Measurements from ENCODE around the gene TNXB.

TNXB gene

DNA sequence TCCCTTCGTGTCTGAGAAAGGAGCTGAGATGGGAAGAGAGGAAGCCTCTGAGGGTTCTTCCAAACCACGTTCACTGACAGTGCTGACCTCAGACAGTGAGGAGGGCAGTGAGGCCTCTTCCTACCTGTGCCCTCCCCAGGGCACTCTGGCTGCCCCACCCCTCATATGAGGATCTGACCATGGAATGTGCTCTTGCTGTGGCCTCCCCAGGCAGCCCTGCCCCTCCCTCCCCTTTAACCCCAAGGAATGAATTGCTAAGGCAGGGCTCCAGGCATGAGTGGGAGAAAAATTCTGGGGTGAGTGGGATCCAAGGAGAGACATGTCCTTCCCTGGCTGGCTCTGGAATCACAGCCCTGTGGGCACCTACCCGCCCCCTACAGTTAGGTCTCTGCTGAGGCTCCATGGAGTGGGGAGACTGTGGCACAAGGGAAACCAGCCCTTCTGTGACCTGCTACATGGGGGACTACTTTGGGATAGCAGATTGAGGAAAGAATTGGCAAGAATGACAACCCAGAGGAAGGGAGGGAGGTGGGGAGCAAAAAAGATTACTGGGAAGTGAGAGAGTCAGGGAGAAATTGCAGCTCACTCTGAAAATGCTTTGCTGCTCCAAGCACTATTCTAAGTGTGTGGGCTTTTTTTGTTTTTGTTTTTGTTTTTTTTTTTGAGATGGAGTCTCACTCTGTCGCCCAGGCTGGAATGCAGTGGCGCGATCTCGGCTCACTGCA is 29.4 kb downstream of the TNXB start:
- TF ChIP-seq, protein P1, sequence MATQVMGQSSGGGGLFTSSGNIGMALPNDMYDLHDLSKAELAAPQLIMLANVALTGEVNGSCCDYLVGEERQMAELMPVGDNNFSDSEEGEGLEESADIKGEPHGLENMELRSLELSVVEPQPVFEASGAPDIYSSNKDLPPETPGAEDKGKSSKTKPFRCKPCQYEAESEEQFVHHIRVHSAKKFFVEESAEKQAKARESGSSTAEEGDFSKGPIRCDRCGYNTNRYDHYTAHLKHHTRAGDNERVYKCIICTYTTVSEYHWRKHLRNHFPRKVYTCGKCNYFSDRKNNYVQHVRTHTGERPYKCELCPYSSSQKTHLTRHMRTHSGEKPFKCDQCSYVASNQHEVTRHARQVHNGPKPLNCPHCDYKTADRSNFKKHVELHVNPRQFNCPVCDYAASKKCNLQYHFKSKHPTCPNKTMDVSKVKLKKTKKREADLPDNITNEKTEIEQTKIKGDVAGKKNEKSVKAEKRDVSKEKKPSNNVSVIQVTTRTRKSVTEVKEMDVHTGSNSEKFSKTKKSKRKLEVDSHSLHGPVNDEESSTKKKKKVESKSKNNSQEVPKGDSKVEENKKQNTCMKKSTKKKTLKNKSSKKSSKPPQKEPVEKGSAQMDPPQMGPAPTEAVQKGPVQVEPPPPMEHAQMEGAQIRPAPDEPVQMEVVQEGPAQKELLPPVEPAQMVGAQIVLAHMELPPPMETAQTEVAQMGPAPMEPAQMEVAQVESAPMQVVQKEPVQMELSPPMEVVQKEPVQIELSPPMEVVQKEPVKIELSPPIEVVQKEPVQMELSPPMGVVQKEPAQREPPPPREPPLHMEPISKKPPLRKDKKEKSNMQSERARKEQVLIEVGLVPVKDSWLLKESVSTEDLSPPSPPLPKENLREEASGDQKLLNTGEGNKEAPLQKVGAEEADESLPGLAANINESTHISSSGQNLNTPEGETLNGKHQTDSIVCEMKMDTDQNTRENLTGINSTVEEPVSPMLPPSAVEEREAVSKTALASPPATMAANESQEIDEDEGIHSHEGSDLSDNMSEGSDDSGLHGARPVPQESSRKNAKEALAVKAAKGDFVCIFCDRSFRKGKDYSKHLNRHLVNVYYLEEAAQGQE (IDR thresholded peaks at IDR 0.05; ENCODE audit: insufficient read depth in 1 of 2, low read depth in 2 of 2, low read length in 2 of 2) = no peak
- TF ChIP-seq TAF1 (IDR thresholded peaks at IDR 0.05; ENCODE audit: borderline replicate concordance, insufficient read depth, low read length) = no peak
- TF ChIP-seq SIN3A (IDR thresholded peaks at IDR 0.05; ENCODE audit: borderline replicate concordance, insufficient read depth, low read length) = no peak
- TF ChIP-seq POLR2AphosphoS5 (IDR thresholded peaks at IDR 0.05; ENCODE audit: low read depth, low read length) = no peak
- no peak for TF ChIP-seq FOXP2 (optimal IDR thresholded peaks at IDR 0.05; ENCODE audit: borderline replicate concordance, extremely low read depth, extremely low read length, insufficient read depth)

- TF ChIP-seq FOXP2 (optimal IDR thresholded peaks at IDR 0.05; ENCODE audit: borderline replicate concordance, extremely low read depth, extremely low read length, insufficient read depth) (no peak), SIN3A (IDR thresholded peaks at IDR 0.05; ENCODE audit: borderline replicate concordance, insufficient read depth, low read length) (no peak), TAF1 (IDR thresholded peaks at IDR 0.05; ENCODE audit: borderline replicate concordance, insufficient read depth, low read length) (no peak), POLR2AphosphoS5 (IDR thresholded peaks at IDR 0.05; ENCODE audit: low read depth, low read length) (no peak)
- TF ChIP-seq, protein P1 (IDR thresholded peaks at IDR 0.05; ENCODE audit: insufficient read depth in 1 of 2, low read depth in 2 of 2, low read length in 2 of 2) = no peak
These were observed 32.8 kb downstream of the TNXB start for GRCh38 chr6:32076321-32076809.

GRCh38 chr6:32075781-32076180 is 33.4 kb downstream of the TNXB start:
- TF ChIP-seq SIN3A (IDR thresholded peaks at IDR 0.05; ENCODE audit: borderline replicate concordance, insufficient read depth, low read length) (no peak), TAF1 (IDR thresholded peaks at IDR 0.05; ENCODE audit: borderline replicate concordance, insufficient read depth, low read length) (no peak), FOXP2 (optimal IDR thresholded peaks at IDR 0.05; ENCODE audit: borderline replicate concordance, extremely low read depth, extremely low read length, insufficient read depth) (no peak), POLR2AphosphoS5 (IDR thresholded peaks at IDR 0.05; ENCODE audit: low read depth, low read length) (no peak)
- TF ChIP-seq, protein P1 (IDR thresholded peaks at IDR 0.05; ENCODE audit: insufficient read depth in 1 of 2, low read depth in 2 of 2, low read length in 2 of 2) = no peak

DNA sequence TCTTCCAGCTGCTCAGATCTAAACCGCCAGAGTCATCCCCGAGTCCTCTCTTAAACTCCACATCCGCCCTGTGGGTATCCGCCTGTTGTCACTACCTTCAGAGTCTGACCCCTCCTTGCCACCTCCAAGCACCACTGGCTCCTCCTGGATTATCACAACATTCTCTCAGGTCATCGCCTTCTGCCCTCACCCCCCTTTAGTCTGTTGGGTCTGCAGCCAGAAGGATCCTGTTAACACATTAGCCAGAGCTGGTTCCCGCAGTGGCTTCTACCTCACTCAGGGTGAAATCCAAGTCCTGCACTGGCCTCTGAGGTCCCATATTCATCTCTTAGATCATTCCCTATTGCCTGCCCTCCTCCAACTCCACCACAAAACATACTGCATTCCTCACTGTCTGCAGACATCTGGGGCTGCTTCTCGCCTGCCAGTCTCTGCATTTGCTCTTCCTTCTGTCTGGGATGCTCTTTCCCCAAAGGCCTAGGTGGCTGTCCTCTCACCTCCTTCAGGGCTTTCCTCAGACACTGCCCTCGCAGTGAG is 34.1 kb downstream of the TNXB start:
- TF ChIP-seq, protein P1 (IDR thresholded peaks at IDR 0.05; ENCODE audit: insufficient read depth in 1 of 2, low read depth in 2 of 2, low read length in 2 of 2) = no peak
- no peak for TF ChIP-seq SIN3A (IDR thresholded peaks at IDR 0.05; ENCODE audit: borderline replicate concordance, insufficient read depth, low read length)
- no peak for TF ChIP-seq POLR2AphosphoS5 (IDR thresholded peaks at IDR 0.05; ENCODE audit: low read depth, low read length)
- TF ChIP-seq TAF1 (IDR thresholded peaks at IDR 0.05; ENCODE audit: borderline replicate concordance, insufficient read depth, low read length) = no peak
- no peak for TF ChIP-seq FOXP2 (optimal IDR thresholded peaks at IDR 0.05; ENCODE audit: borderline replicate concordance, extremely low read depth, extremely low read length, insufficient read depth)
